ENCODE results near the gene KDF1. TPM values are rescaled to one million over a fixed set of nuclear protein-coding genes. Genes with fewer than 3 reads are reported as not detected.
A peak's percentile ranks its signal among the peaks of the same experiment; 100 is the strongest.

KDF1 gene
- total and polyA plus RNA-seq, 2 of the 13 experiments (the other 11 are each of a cell fraction or from before 2014, with no cell fraction given): 1.9 to 4.9 TPM

- TF ChIP-seq SOX13 (IDR thresholded peaks at IDR 0.05): no peak
- TF ChIP-seq SOX13 (CRISPR knock-in tag; conservative IDR thresholded peaks at IDR 0.05 in 1 of 2, IDR thresholded peaks at IDR 0.05 in 1 of 2): peak in 1 of 2 experiments; percentile 78; a peak in 2 of 4 replicates
- TF ChIP-seq ZMYM4 (CRISPR knock-in tag; IDR thresholded peaks at IDR 0.05): peak; percentile 30; the same call in 1 of the 2 replicates
- no peak for TF ChIP-seq SMAD1 (CRISPR knock-in tag; IDR thresholded peaks at IDR 0.05; ENCODE audit: borderline replicate concordance, low read depth)
- no peak for TF ChIP-seq ONECUT2 (CRISPR knock-in tag; IDR thresholded peaks at IDR 0.05)
- no peak; the same call in 1 of the 2 replicates for TF ChIP-seq ZNF460 (CRISPR knock-in tag; IDR thresholded peaks at IDR 0.05; ENCODE audit: borderline replicate concordance)
- no peak for TF ChIP-seq ETS1 (CRISPR knock-in tag; IDR thresholded peaks at IDR 0.05)
- no peak for TF ChIP-seq ZNF589 (CRISPR knock-in tag; conservative IDR thresholded peaks at IDR 0.05)
- peak; percentile 69; the same call in 1 of the 2 replicates for TF ChIP-seq DNMT1 (CRISPR knock-in tag; IDR thresholded peaks at IDR 0.05)
- TF ChIP-seq ELK4 (CRISPR knock-in tag; IDR thresholded peaks at IDR 0.05; ENCODE audit: borderline replicate concordance): no peak
- TF ChIP-seq ZNF24 (IDR thresholded peaks at IDR 0.05): no peak
- TF ChIP-seq ZSCAN9 (CRISPR knock-in tag; IDR thresholded peaks at IDR 0.05; ENCODE audit: borderline replicate concordance): no peak
- TF ChIP-seq KDM1A (CRISPR knock-in tag; IDR thresholded peaks at IDR 0.05): 0 out of 2 replicates have a peak, but pooled peaks have one; percentile 47
- TF ChIP-seq RFX5 (IDR thresholded peaks at IDR 0.05; ENCODE audit: low read depth, low read length): no peak
- no peak for TF ChIP-seq AGO1 (IDR thresholded peaks at IDR 0.05; ENCODE audit: low read depth, low read length, poor library complexity, severe bottlenecking)
- TF ChIP-seq ZNF644 (CRISPR knock-in tag; IDR thresholded peaks at IDR 0.05; ENCODE audit: low read depth): 0 out of 2 replicates have a peak, but pooled peaks have one; percentile 58
- no peak for TF ChIP-seq LCORL (IDR thresholded peaks at IDR 0.05)
- TF ChIP-seq LCORL (CRISPR knock-in tag; IDR thresholded peaks at IDR 0.05): peak; percentile 41; the same call in 1 of the 2 replicates
- TF ChIP-seq RCOR2 (CRISPR knock-in tag; IDR thresholded peaks at IDR 0.05): peak; percentile 66
- no peak for TF ChIP-seq HOXD1 (CRISPR knock-in tag; IDR thresholded peaks at IDR 0.05)
- TF ChIP-seq XRCC5 (optimal IDR thresholded peaks at IDR 0.05; ENCODE audit: low read length): peak; percentile 57
- TF ChIP-seq IRX3 (CRISPR knock-in tag; IDR thresholded peaks at IDR 0.05; ENCODE audit: borderline replicate concordance, low read depth): no peak
- TF ChIP-seq MIER2 (CRISPR knock-in tag; IDR thresholded peaks at IDR 0.05): no peak
- no peak for TF ChIP-seq ZXDC (CRISPR knock-in tag; IDR thresholded peaks at IDR 0.05)
- 0 out of 2 replicates have a peak, but pooled peaks have one; percentile 17 for TF ChIP-seq MXD3 (CRISPR knock-in tag; IDR thresholded peaks at IDR 0.05)
- TF ChIP-seq ZNF766 (CRISPR knock-in tag; IDR thresholded peaks at IDR 0.05; ENCODE audit: borderline replicate concordance): no peak
Measured at GRCh38 chr1:26915204-26915842, 44.9 kb downstream of the KDF1 start (continued).
